HCT116 (cell line): Measurements from ENCODE around the gene CFAP74. TPM values are rescaled to one million over a fixed set of nuclear protein-coding genes. Genes with fewer than 3 reads are reported as not detected.

Source experiments
- ATAC-seq: fragments of 200-7000 bp; cut with Tn5 transposase; 2 replicates; pipeline ENCODE4 v1.9.1; 2020; ENCODE audit warnings: mild to moderate bottlenecking, moderate library complexity
- BruUV-seq: library from RNA; stranded (reverse); fragments of 400-500 nt; replicated peaks from 2 replicates; lab custom pipeline; 2021; lab: Mats Ljungman, UMichigan
- CTCF ChIA-PET: fragments of 300-600 bp; sonication (Branson Sonifier 250); formaldehyde crosslinking; loops from one replicate; lab custom pipeline; 2021; ENCODE audit warnings: antibody characterized with exemption; lab: Charles Lee
- POLR2A ChIA-PET: fragments of 300-600, 350-600 bp; sonication (Branson Sonifier 250); formaldehyde crosslinking; loops from one replicate; lab custom pipeline; 2021; ENCODE audit warnings: antibody characterized with exemption; lab: Charles Lee
- RAD21 ChIA-PET, 2 experiments: fragments of 300-600 bp; sonication (Branson Sonifier 250); formaldehyde crosslinking; loops; one replicate each; lab custom pipeline; 2023; ENCODE audit warnings: low total read pairs in 2 of 2; ENCODE audit not compliant: uncharacterized antibody in 2 of 2, unreplicated experiment in 2 of 2, low non-redundant PET in 1 of 2; lab: Charles Lee
- DNase-seq: peaks from one replicate; pipeline ENCODE4 v3.0.0-alpha.2; 2010; ENCODE audit warnings: low read depth, low spot score
- H2AFZ ChIP-seq: fragments of 200-600 bp; shearing (Covaris generic), sonication (generic); 2 replicates; pipeline ENCODE4 v1.6.1; 2017; ENCODE audit warnings: low read depth, mixed run types, mixed read lengths, antibody characterized with exemption, low read length; ENCODE audit not compliant: poor library complexity, severe bottlenecking
- H3K27ac ChIP-seq: 2 replicates; pipeline ENCODE4 v1.5.1; 2012; ENCODE audit warnings: low read depth, low read length
- H3K27me3 ChIP-seq: fragments of 200-600 bp; sonication (generic); 2 replicates; pipeline ENCODE4 v1.6.1; 2016; ENCODE audit warnings: mixed run types, low read length, mixed read lengths; ENCODE audit not compliant: insufficient read depth
- H3K36me3 ChIP-seq, 2 experiments: fragments of 200-500 bp in 1 of 2; fragments of 200-600 bp in 1 of 2; sonication (Bioruptor generic) in 1 of 2; sonication (generic) in 1 of 2; 2 replicates each; pipeline versions ENCODE4 v1.5.1 to v1.6.1; 2014 to 2016; ENCODE audit warnings: low read length in 2 of 2, inconsistent platforms in 1 of 2, mixed read lengths in 1 of 2, mixed run types in 1 of 2; ENCODE audit not compliant: insufficient read depth in 2 of 2, control insufficient read depth in 1 of 2
- H3K4me1 ChIP-seq, 2 experiments: fragments of 200-600 bp in 1 of 2; sonication (generic) in 1 of 2; 2 replicates each; pipeline versions ENCODE4 v1.5.1 to v1.6.1; 2012 to 2017; ENCODE audit warnings: low read length in 2 of 2, inconsistent platforms in 1 of 2, mild to moderate bottlenecking in 1 of 2, mixed read lengths in 1 of 2, mixed run types in 1 of 2, moderate library complexity in 1 of 2; ENCODE audit not compliant: insufficient read depth in 2 of 2, control insufficient read depth in 1 of 2
- H3K4me2 ChIP-seq: fragments of 200-600 bp; sonication (generic); 2 replicates; pipeline ENCODE4 v1.6.1; 2017; ENCODE audit warnings: mixed run types, low read length, mixed read lengths
- H3K4me3 ChIP-seq, 2 experiments: fragments of 200-600 bp in 1 of 2; sonication (generic) in 1 of 2; replicated peaks in 1 of 2; 2 replicates each; pipeline ENCODE4 v1.5.1; 2011 to 2016; ENCODE audit warnings: low read length in 2 of 2, control low read depth in 1 of 2, low read depth in 1 of 2, mild to moderate bottlenecking in 1 of 2, mixed read lengths in 1 of 2, mixed run types in 1 of 2
- H3K79me2 ChIP-seq: fragments of 200-600 bp; sonication (generic); 2 replicates; pipeline ENCODE4 v1.6.1; 2017; ENCODE audit warnings: mild to moderate bottlenecking, mixed run types, low read length, moderate library complexity, mixed read lengths; ENCODE audit not compliant: insufficient read depth
- H3K9ac ChIP-seq: fragments of 200-600 bp; sonication (generic); 2 replicates; pipeline ENCODE4 v1.6.1; 2016; ENCODE audit warnings: low read length, mixed read lengths
- H3K9me2 ChIP-seq: fragments of 200-600 bp; sonication (generic), shearing (Covaris generic); 2 replicates; pipeline ENCODE4 v1.6.1; 2017; ENCODE audit warnings: mixed run types, mild to moderate bottlenecking, moderate library complexity; ENCODE audit not compliant: insufficient read depth
- H3K9me3 ChIP-seq, 2 experiments: fragments of 200-500 bp in 1 of 2; fragments of 200-600 bp in 1 of 2; sonication (Bioruptor generic) in 1 of 2; sonication (generic) in 1 of 2; 2 replicates each; pipeline ENCODE4 v1.6.1; 2014 to 2017; ENCODE audit warnings: low read length in 2 of 2, mixed read lengths in 2 of 2, inconsistent platforms in 1 of 2, low read depth in 1 of 2, mild to moderate bottlenecking in 1 of 2, mixed run types in 1 of 2, moderate library complexity in 1 of 2; ENCODE audit not compliant: control insufficient read depth in 1 of 2, insufficient read depth in 1 of 2
- H4K20me1 ChIP-seq: fragments of 200-600 bp; sonication (generic), shearing (Covaris generic); 2 replicates; pipeline ENCODE4 v1.6.1; 2017; ENCODE audit warnings: mixed run types, mild to moderate bottlenecking, moderate library complexity; ENCODE audit not compliant: insufficient read depth
- ATF3 ChIP-seq: IDR thresholded peaks from 2 replicates; pipeline ENCODE4 v1.6.1; 2012
- CBX3 ChIP-seq: IDR thresholded peaks from 2 replicates; pipeline ENCODE4 v1.6.1; 2012; ENCODE audit warnings: low read depth
- CTCF ChIP-seq, 3 experiments: fragments of 200-600 bp in 1 of 3; sonication (generic) in 1 of 3; IDR thresholded peaks in 2 of 3; conservative IDR thresholded peaks in 1 of 3; 2 replicates each; pipeline ENCODE4 v1.5.1; 2012 to 2017; ENCODE audit warnings: low read depth in 2 of 3, low read length in 2 of 3, antibody characterized with exemption in 1 of 3, borderline replicate concordance in 1 of 3, control low read depth in 1 of 3, mild to moderate bottlenecking in 1 of 3, mixed read lengths in 1 of 3, mixed run types in 1 of 3, moderate library complexity in 1 of 3; ENCODE audit not compliant: insufficient read depth in 1 of 3
- ELF1 ChIP-seq: IDR thresholded peaks from 2 replicates; pipeline ENCODE4 v1.6.1; 2012; ENCODE audit warnings: low read depth, borderline replicate concordance
- EZH2 ChIP-seq: fragments of 200-600 bp; sonication (generic); IDR thresholded peaks from 2 replicates; pipeline ENCODE4 v1.6.1; 2017; ENCODE audit warnings: antibody characterized with exemption, mixed run types
- EZH2phosphoT487 ChIP-seq: fragments of 200-600 bp; IDR thresholded peaks from 2 replicates; pipeline ENCODE4 v1.6.1; 2018; ENCODE audit warnings: antibody characterized with exemption, borderline replicate concordance
- FOSL1 ChIP-seq: IDR thresholded peaks from 2 replicates; pipeline ENCODE4 v1.6.1; 2012; ENCODE audit warnings: low read depth
- JUND ChIP-seq: IDR thresholded peaks from 2 replicates; pipeline ENCODE4 v1.6.1; 2012
- MAX ChIP-seq: IDR thresholded peaks from 2 replicates; pipeline ENCODE4 v1.6.1; 2012
- POLR2A ChIP-seq: IDR thresholded peaks from 2 replicates; pipeline ENCODE4 v1.7.0; 2011; ENCODE audit warnings: borderline replicate concordance; ENCODE audit not compliant: insufficient read depth, insufficient read length; ENCODE audit errors: extremely low read depth
- RAD21 ChIP-seq: IDR thresholded peaks from 2 replicates; pipeline ENCODE4 v1.6.1; 2012; ENCODE audit warnings: low read depth, mild to moderate bottlenecking
- SIN3A ChIP-seq: IDR thresholded peaks from 2 replicates; pipeline ENCODE4 v1.6.1; 2012; ENCODE audit warnings: low read depth
- SP1 ChIP-seq: IDR thresholded peaks from 2 replicates; pipeline ENCODE4 v1.6.1; 2012; ENCODE audit warnings: low read depth
- SRF ChIP-seq: IDR thresholded peaks from 2 replicates; pipeline ENCODE4 v1.6.1; 2012; ENCODE audit warnings: low read depth
- TCF7L2 ChIP-seq: IDR thresholded peaks from 2 replicates; pipeline ENCODE4 v1.7.0; 2011; ENCODE audit warnings: borderline replicate concordance, inconsistent platforms; ENCODE audit not compliant: insufficient read depth, insufficient read length; ENCODE audit errors: extremely low read depth
- YY1 ChIP-seq: IDR thresholded peaks from 2 replicates; pipeline ENCODE4 v1.6.1; 2011; ENCODE audit warnings: low read length, low read depth, moderate library complexity, mild to moderate bottlenecking; ENCODE audit not compliant: insufficient replicate concordance; ENCODE audit errors: extremely low read depth
- ZNF274 ChIP-seq: fragments of 200-500 bp; sonication (Bioruptor generic); IDR thresholded peaks from 2 replicates; pipeline ENCODE4 v1.6.1; 2014; ENCODE audit warnings: mild to moderate bottlenecking, low read depth, low read length, inconsistent platforms
- intact Hi-C: fragments of 100-400 bp; cut with micrococcal nuclease; formaldehyde crosslinking; loops from 2 replicates; pipeline ENCODE4 v1.10.0; 2022
- total RNA-seq: library from RNA; stranded (reverse); gene quantifications from one replicate; pipeline ENCODE4 v1.2.1, GENCODE V29; 2021; ENCODE audit not compliant: unreplicated experiment

CFAP74 gene
- total RNA-seq, 1 experiment from 2014 or later, result 4.9 TPM

- ATAC-seq (no peak), DNase-seq (no peak)
- Histone ChIP-seq H3K36me3 (no peaks in the 10 kb centered on the region), H3K4me3 (no peak overlapping the region), H4K20me1 (no peaks in the 10 kb centered on the region), H2AFZ (no peak overlapping the region), H3K27me3 (no peaks in the 10 kb centered on the region), H3K9me3 (no peaks in the 10 kb centered on the region), H3K9ac (no peak overlapping the region), H3K79me2 (no peaks in the 10 kb centered on the region), H3K4me1 (peaks cover 14 to 25% of the 10 kb centered on the region in 2 experiments; a peak in 3 of 4 replicates), H3K27ac (no peak overlapping the region), H3K9me2 (no peaks in the 10 kb centered on the region), H3K4me2 (no peak overlapping the region)
- RAD21 ChIA-PET, result no interaction called here
- CTCF ChIA-PET, result interaction anchor here (2.2 kb wide), 1 partner anchor 9 kb away, joined by 9 read pairs; no protein-coding TSS in a partner anchor
- no TSS peak for BruUV-seq
- no peak for TF ChIP-seq SRF
- no peak for TF ChIP-seq POLR2A
- no peak for TF ChIP-seq CTCF (IDR thresholded peaks at IDR 0.05 in 2 of 3, conservative IDR thresholded peaks at IDR 0.05 in 1 of 3; ENCODE audit: borderline replicate concordance in 1 of 3, insufficient read depth in 1 of 3, low read depth in 2 of 3, low read length in 2 of 3)
- no peak for TF ChIP-seq MAX
- TF ChIP-seq TCF7L2, result no peak
- no peak for TF ChIP-seq EZH2phosphoT487
- TF ChIP-seq YY1, result no peak
- no peak for TF ChIP-seq SIN3A
- TF ChIP-seq FOSL1, result no peak
- TF ChIP-seq ATF3, result no peak
- no peak for TF ChIP-seq ELF1
- no peak for TF ChIP-seq RAD21
- TF ChIP-seq CBX3, result no peak
- TF ChIP-seq EZH2, result no peak
- TF ChIP-seq ZNF274, result no peak
- no peak for TF ChIP-seq SP1
- no peak for TF ChIP-seq JUND
- intact Hi-C loops, result no loop called here
- POLR2A ChIA-PET, result no interaction called here
Observed at GRCh38 chr1:1899967-1900327, 103.6 kb downstream of the CFAP74 start.
